Jurkat, Clone E6-1 (cell line): ENCODE data around the gene KDM1A.

ENCODE experiments used
- DNase-seq: peaks from one replicate; pipeline ENCODE4 v3.0.0-alpha.2; 2011; ENCODE audit warnings: low read depth, low spot score
- H3K4me3 ChIP-seq: 2 replicates; pipeline ENCODE4 v1.5.1; 2011; ENCODE audit warnings: mild to moderate bottlenecking, low read length, control low read depth, moderate library complexity

Gene KDM1A

GRCh38 chr1:23099171-23099536 lies 79.9 kb downstream of the KDM1A start:
- DNase-seq, result no peak
- H3K4me3 ChIP-seq, result no peak overlapping the region

GRCh38 chr1:23100074-23100748 lies 80.9 kb downstream of the KDM1A start:
- DNase-seq, result no peak
- no peak overlapping the region for H3K4me3 ChIP-seq

GRCh38 chr1:23101101-23101827 lies 82.0 kb downstream of the KDM1A start:
- DNase-seq, result no peak
- H3K4me3 ChIP-seq, result no peak overlapping the region

- no peak for DNase-seq
Measured at GRCh38 chr1:23101887-23102286, 82.6 kb downstream of the KDM1A start.

GRCh38 chr1:23102289-23102688 lies 83.0 kb downstream of the KDM1A start:
- H3K4me3 ChIP-seq, result no peak overlapping the region
- DNase-seq, result no peak

More at GRCh38 chr1:23101887-23102286, 82.6 kb downstream of the KDM1A start:
- H3K4me3 ChIP-seq, result no peak overlapping the region

GRCh38 chr1:23103001-23103889 lies 84.0 kb downstream of the KDM1A start:
- H3K4me3 ChIP-seq, result no peak overlapping the region
- DNase-seq, result no peak

- H3K4me3 ChIP-seq, result no peak overlapping the region
Measured at GRCh38 chr1:23108918-23109533, 89.8 kb downstream of the KDM1A start.

GRCh38 chr1:23110391-23110790 lies 91.1 kb downstream of the KDM1A start:
- DNase-seq, result no peak
- H3K4me3 ChIP-seq, result no peak overlapping the region

More at GRCh38 chr1:23108918-23109533, 89.8 kb downstream of the KDM1A start:
- DNase-seq, result no peak

GRCh38 chr1:23111600-23112535 lies 92.6 kb downstream of the KDM1A start:
- no peak overlapping the region for H3K4me3 ChIP-seq
- DNase-seq, result no peak

- no peak overlapping the region for H3K4me3 ChIP-seq
- DNase-seq, result no peak
Measured at GRCh38 chr1:23114424-23115079, 95.3 kb downstream of the KDM1A start.

GRCh38 chr1:23116216-23116836 lies 97.1 kb downstream of the KDM1A start:
- no peak for DNase-seq
- no peak overlapping the region for H3K4me3 ChIP-seq

GRCh38 chr1:23116921-23117699 lies 97.8 kb downstream of the KDM1A start:
- DNase-seq, result no peak

GRCh38 chr1:23118407-23118806 lies 99.1 kb downstream of the KDM1A start:
- DNase-seq, result no peak
- no peak overlapping the region for H3K4me3 ChIP-seq

More at GRCh38 chr1:23116921-23117699, 97.8 kb downstream of the KDM1A start:
- H3K4me3 ChIP-seq, result no peak overlapping the region

- peak overlapping the region; percentile 15 for H3K4me3 ChIP-seq
- DNase-seq, result peak; percentile 47
Measured at GRCh38 chr1:23118957-23119792, 99.9 kb downstream of the KDM1A start.

GRCh38 chr1:23120383-23120782 lies 101.1 kb downstream of the KDM1A start:
- H3K4me3 ChIP-seq, result no peak overlapping the region
- DNase-seq, result no peak
